ENCODE data around the gene MUC4. TPM values are rescaled to one million over a fixed set of nuclear protein-coding genes. Genes with fewer than 3 reads are reported as not detected.
A peak's percentile ranks its signal among the peaks of the same experiment; 100 is the strongest.

Gene MUC4
- polyA plus RNA-seq, 3 donors, result 0.65 to 1.2 (median 0.83) TPM

GRCh38 chr3:195768831-195769303 lies 42.9 kb downstream of the MUC4 start:
- no peak for DNase-seq (ENCODE audit: extremely low read depth in 1 of 11, low read depth in 9 of 11, low spot score in 4 of 11)

GRCh38 chr3:195768414-195768813 lies 43.3 kb downstream of the MUC4 start:
- no peak for DNase-seq (ENCODE audit: extremely low read depth in 1 of 11, low read depth in 9 of 11, low spot score in 4 of 11)

- DNase-seq (ENCODE audit: extremely low read depth in 1 of 11, low read depth in 9 of 11, low spot score in 4 of 11), result no peak
Observed at GRCh38 chr3:195767792-195768191, 43.9 kb downstream of the MUC4 start.

GRCh38 chr3:195766671-195767070 lies 45.1 kb downstream of the MUC4 start:
- no peak for DNase-seq (ENCODE audit: extremely low read depth in 1 of 11, low read depth in 9 of 11, low spot score in 4 of 11)

GRCh38 chr3:195764961-195765706 lies 46.6 kb downstream of the MUC4 start:
- DNase-seq (ENCODE audit: extremely low read depth in 1 of 11, low read depth in 9 of 11, low spot score in 4 of 11), result no peak

- no peak for DNase-seq (ENCODE audit: extremely low read depth in 1 of 11, low read depth in 9 of 11, low spot score in 4 of 11)
Observed at GRCh38 chr3:195763843-195764825, 47.6 kb downstream of the MUC4 start.

- no peak for DNase-seq (ENCODE audit: extremely low read depth in 1 of 11, low read depth in 9 of 11, low spot score in 4 of 11)
Observed at GRCh38 chr3:195763076-195763830, 48.5 kb downstream of the MUC4 start.

- DNase-seq (ENCODE audit: extremely low read depth in 1 of 11, low read depth in 9 of 11, low spot score in 4 of 11), result no peak
Observed at GRCh38 chr3:195762611-195763010, 49.1 kb downstream of the MUC4 start.

- DNase-seq (ENCODE audit: extremely low read depth in 1 of 11, low read depth in 9 of 11, low spot score in 4 of 11), result no peak
Observed at GRCh38 chr3:195762249-195762585, 49.5 kb downstream of the MUC4 start.

- DNase-seq (ENCODE audit: extremely low read depth in 1 of 11, low read depth in 9 of 11, low spot score in 4 of 11), result no peak
Observed at GRCh38 chr3:195761567-195762248, 50.0 kb downstream of the MUC4 start.

- DNase-seq (ENCODE audit: extremely low read depth in 1 of 11, low read depth in 9 of 11, low spot score in 4 of 11), result no peak
Observed at GRCh38 chr3:195761123-195761566, 50.6 kb downstream of the MUC4 start.

- DNase-seq (ENCODE audit: extremely low read depth in 1 of 11, low read depth in 9 of 11, low spot score in 4 of 11), result peak in 3 of 11 donors; percentile 33 to 45 (median 35)
Observed at GRCh38 chr3:195760345-195761122, 51.2 kb downstream of the MUC4 start.

- DNase-seq (ENCODE audit: extremely low read depth in 1 of 11, low read depth in 9 of 11, low spot score in 4 of 11), result no peak
Observed at GRCh38 chr3:195758721-195759353, 52.9 kb downstream of the MUC4 start.

GRCh38 chr3:195757827-195758226 lies 53.9 kb downstream of the MUC4 start:
- no peak for DNase-seq (ENCODE audit: extremely low read depth in 1 of 11, low read depth in 9 of 11, low spot score in 4 of 11)

- no peak for DNase-seq (ENCODE audit: extremely low read depth in 1 of 11, low read depth in 9 of 11, low spot score in 4 of 11)
Observed at GRCh38 chr3:195757438-195757770, 54.3 kb downstream of the MUC4 start.

GRCh38 chr3:195755791-195756676 lies 55.7 kb downstream of the MUC4 start:
- no peak for DNase-seq (ENCODE audit: extremely low read depth in 1 of 11, low read depth in 9 of 11, low spot score in 4 of 11)

GRCh38 chr3:195755391-195755790 lies 56.3 kb downstream of the MUC4 start:
- no peak for DNase-seq (ENCODE audit: extremely low read depth in 1 of 11, low read depth in 9 of 11, low spot score in 4 of 11)
